K562 (cell line): ENCODE data around the gene ACTN4. TPM values are rescaled to one million over a fixed set of nuclear protein-coding genes. Genes with fewer than 3 reads are reported as not detected.
A peak's percentile ranks its signal among the peaks of the same experiment; 100 is the strongest.

Experiments
- ETV6 ChIP-seq, 3 experiments: fragments of 150-350 bp in 1 of 3; sonication (generic) in 1 of 3; formaldehyde crosslinking in 1 of 3; IDR thresholded peaks; 2 replicates each; pipeline versions ENCODE4 v1.6.1 to v1.8.0; 2014 to 2022; ENCODE audit warnings: borderline replicate concordance in 2 of 3, low read depth in 2 of 3, antibody characterized with exemption in 1 of 3, low read length in 1 of 3, mild to moderate bottlenecking in 1 of 3, missing genetic modification reagents in 1 of 3
- HMGN3 ChIP-seq: IDR thresholded peaks from 2 replicates; pipeline ENCODE4 v1.6.1; 2011; ENCODE audit warnings: borderline replicate concordance, low read depth, mild to moderate bottlenecking, mixed read lengths, low read length; ENCODE audit not compliant: insufficient read length; ENCODE audit errors: extremely low read depth
- MIER1 ChIP-seq: fragments of 450-650 bp; IDR thresholded peaks from 2 replicates; pipeline ENCODE4 v1.6.1; 2016; ENCODE audit warnings: antibody characterized with exemption, mild to moderate bottlenecking, low read depth
- PHF20 ChIP-seq: fragments of 450-650 bp; IDR thresholded peaks from 2 replicates; pipeline ENCODE4 v1.6.1; 2018; ENCODE audit not compliant: partially characterized antibody
- RBBP5 ChIP-seq: fragments of 200-600 bp; sonication (generic); IDR thresholded peaks from 2 replicates; pipeline ENCODE4 v1.6.1; 2012; ENCODE audit warnings: borderline replicate concordance, mild to moderate bottlenecking, low read length, control low read depth, inconsistent platforms; ENCODE audit not compliant: insufficient read depth, poor library complexity, severe bottlenecking
- SAFB ChIP-seq: fragments of 200-400 bp; formaldehyde crosslinking; IDR thresholded peaks from 2 replicates; pipeline ENCODE4 v1.6.1; 2017; ENCODE audit warnings: low read depth, low read length, borderline replicate concordance
- SIN3B ChIP-seq: fragments of 450-650 bp; IDR thresholded peaks from 2 replicates; pipeline ENCODE4 v1.6.1; 2017; ENCODE audit warnings: low read depth, mild to moderate bottlenecking, moderate library complexity
- ZNF121 ChIP-seq: sonication (generic); formaldehyde crosslinking; conservative IDR thresholded peaks from 2 replicates; pipeline ENCODE4 v1.8.0; 2022; ENCODE audit warnings: missing genetic modification reagents
- ZNF140 ChIP-seq: fragments of 250-450 bp; sonication (Bioruptor Pico); IDR thresholded peaks from 2 replicates; pipeline ENCODE4 v1.8.0; 2021; ENCODE audit warnings: moderate library complexity, mild to moderate bottlenecking, inconsistent platforms
- ZNF165 ChIP-seq: fragments of 250-450 bp; sonication (Bioruptor Pico); IDR thresholded peaks from 2 replicates; pipeline ENCODE4 v1.4.0; 2020; ENCODE audit warnings: borderline replicate concordance
- polyA plus RNA-seq, 8 experiments: library from polyadenylated mRNA; depleted of rRNA in 4 of 8; stranded (reverse) in 5 of 8; unstranded in 3 of 8; fragments of >200 nt; fragmentation: Nextera tagmentation in 2 of 8; fragmentation: Illumina TruSeq in 1 of 8; extraction: Ambion mirVana in 2 of 8; extraction: Trizol in 1 of 8; gene quantifications; 2 replicates each; pipeline versions ENCODE4 v1.2.1 to v1.2.3, GENCODE V29; 2011 to 2014; ENCODE audit warnings: inconsistent platforms in 1 of 8, missing spikeins in 1 of 8
- total RNA-seq, 7 experiments: library from RNA; depleted of rRNA in 6 of 7; stranded (reverse); fragments of >200 nt in 6 of 7; fragmentation: Illumina TruSeq in 2 of 7; extraction: Trizol in 2 of 7; gene quantifications; 2 replicates each; pipeline versions ENCODE4 v1.2.1 to v1.2.3, GENCODE V29; 2011 to 2021; ENCODE audit warnings: low replicate concordance in 1 of 7
- TF ChIP-seq, protein P1 (sequence below): fragments of 250-450 bp; sonication (Bioruptor Pico); IDR thresholded peaks from 2 replicates; pipeline ENCODE4 v1.4.0; 2020; ENCODE audit warnings: borderline replicate concordance
- TF ChIP-seq, protein P2 (sequence below), 2 experiments: fragments of 450-650 bp in 1 of 2; sonication (generic) in 1 of 2; formaldehyde crosslinking in 1 of 2; IDR thresholded peaks; 2 replicates each; pipeline versions ENCODE4 v1.7.1 to v1.9.0; 2016 to 2022; ENCODE audit warnings: inconsistent platforms in 1 of 2, mild to moderate bottlenecking in 1 of 2, missing genetic modification reagents in 1 of 2
- TF ChIP-seq, protein P3 (sequence below): sonication (generic); formaldehyde crosslinking; IDR thresholded peaks from 2 replicates; pipeline ENCODE4 v1.5.0; 2020; ENCODE audit warnings: missing genetic modification reagents

Gene ACTN4
- total and polyA plus RNA-seq, 9 of the 15 experiments (the other 6 are each of a cell fraction or from before 2014, with no cell fraction given): 3.1 to 385 (median 125) TPM

DNA sequence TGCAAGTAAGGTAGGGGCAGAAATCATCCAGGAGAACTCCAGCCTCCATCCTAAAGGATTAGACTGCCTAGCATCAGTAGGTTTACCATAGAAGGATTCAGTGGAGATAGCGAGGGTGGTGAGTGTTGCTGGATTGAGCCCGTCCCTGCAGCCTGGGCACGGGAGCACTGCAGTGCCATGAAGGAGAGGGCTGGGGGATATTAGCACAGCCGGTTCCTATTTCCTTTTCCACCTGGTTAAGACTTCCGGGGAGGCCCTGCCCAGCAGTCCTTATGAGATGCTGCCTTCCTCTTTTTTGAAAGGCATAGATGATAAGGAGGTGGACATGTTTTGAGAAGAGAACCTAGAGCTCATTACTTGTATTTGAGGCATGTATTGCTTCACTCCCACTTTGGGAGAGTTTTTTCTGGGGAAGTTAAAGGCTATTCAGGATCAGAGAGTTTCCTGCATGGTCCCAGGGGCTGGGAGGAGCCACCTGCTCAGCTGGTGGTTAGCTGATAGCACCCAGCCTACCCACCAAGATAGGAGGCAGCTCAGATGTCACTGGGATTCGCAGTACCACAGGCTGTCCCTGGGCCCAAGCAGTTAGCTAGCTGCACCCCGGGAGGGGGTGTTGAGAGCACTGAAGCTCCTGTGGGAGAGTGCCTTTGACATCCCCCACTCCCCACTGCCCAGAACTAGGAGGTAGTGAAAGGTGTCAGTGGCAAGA lies 17.2 kb downstream of the ACTN4 start (continued):
- TF ChIP-seq, protein P1, sequence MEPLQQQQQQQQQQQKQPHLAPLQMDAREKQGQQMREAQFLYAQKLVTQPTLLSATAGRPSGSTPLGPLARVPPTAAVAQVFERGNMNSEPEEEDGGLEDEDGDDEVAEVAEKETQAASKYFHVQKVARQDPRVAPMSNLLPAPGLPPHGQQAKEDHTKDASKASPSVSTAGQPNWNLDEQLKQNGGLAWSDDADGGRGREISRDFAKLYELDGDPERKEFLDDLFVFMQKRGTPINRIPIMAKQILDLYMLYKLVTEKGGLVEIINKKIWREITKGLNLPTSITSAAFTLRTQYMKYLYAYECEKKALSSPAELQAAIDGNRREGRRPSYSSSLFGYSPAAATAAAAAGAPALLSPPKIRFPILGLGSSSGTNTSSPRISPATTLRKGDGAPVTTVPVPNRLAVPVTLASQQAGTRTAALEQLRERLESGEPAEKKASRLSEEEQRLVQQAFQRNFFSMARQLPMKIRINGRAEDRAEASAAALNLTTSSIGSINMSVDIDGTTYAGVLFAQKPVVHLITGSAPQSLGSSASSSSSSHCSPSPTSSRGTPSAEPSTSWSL (CRISPR knock-in tag): no peak
- TF ChIP-seq ZNF165 (CRISPR knock-in tag): no peak
- no peak for TF ChIP-seq SIN3B
- TF ChIP-seq PHF20: no peak
- TF ChIP-seq RBBP5: no peak
- no peak for TF ChIP-seq SAFB
- TF ChIP-seq MIER1: no peak
- TF ChIP-seq, protein P2, sequence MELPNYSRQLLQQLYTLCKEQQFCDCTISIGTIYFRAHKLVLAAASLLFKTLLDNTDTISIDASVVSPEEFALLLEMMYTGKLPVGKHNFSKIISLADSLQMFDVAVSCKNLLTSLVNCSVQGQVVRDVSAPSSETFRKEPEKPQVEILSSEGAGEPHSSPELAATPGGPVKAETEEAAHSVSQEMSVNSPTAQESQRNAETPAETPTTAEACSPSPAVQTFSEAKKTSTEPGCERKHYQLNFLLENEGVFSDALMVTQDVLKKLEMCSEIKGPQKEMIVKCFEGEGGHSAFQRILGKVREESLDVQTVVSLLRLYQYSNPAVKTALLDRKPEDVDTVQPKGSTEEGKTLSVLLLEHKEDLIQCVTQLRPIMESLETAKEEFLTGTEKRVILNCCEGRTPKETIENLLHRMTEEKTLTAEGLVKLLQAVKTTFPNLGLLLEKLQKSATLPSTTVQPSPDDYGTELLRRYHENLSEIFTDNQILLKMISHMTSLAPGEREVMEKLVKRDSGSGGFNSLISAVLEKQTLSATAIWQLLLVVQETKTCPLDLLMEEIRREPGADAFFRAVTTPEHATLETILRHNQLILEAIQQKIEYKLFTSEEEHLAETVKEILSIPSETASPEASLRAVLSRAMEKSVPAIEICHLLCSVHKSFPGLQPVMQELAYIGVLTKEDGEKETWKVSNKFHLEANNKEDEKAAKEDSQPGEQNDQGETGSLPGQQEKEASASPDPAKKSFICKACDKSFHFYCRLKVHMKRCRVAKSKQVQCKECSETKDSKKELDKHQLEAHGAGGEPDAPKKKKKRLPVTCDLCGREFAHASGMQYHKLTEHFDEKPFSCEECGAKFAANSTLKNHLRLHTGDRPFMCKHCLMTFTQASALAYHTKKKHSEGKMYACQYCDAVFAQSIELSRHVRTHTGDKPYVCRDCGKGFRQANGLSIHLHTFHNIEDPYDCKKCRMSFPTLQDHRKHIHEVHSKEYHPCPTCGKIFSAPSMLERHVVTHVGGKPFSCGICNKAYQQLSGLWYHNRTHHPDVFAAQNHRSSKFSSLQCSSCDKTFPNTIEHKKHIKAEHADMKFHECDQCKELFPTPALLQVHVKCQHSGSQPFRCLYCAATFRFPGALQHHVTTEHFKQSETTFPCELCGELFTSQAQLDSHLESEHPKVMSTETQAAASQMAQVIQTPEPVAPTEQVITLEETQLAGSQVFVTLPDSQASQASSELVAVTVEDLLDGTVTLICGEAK (IDR thresholded peaks at IDR 0.05): peak; percentile 68; the same call in 1 of the 2 replicates
- TF ChIP-seq, protein P2 (CRISPR knock-in tag; IDR thresholded peaks at IDR 0.05): no peak
- TF ChIP-seq HMGN3: no peak
- no peak for TF ChIP-seq ZNF140 (CRISPR knock-in tag)
- peak in 1 of 2 experiments; percentile 83; a peak in 2 of 4 replicates for TF ChIP-seq ETV6 (IDR thresholded peaks at IDR 0.05; ENCODE audit: borderline replicate concordance in 1 of 2, low read depth in 2 of 2, low read length in 1 of 2)
- no peak for TF ChIP-seq ETV6 (CRISPR knock-in tag; IDR thresholded peaks at IDR 0.05; ENCODE audit: borderline replicate concordance)
- no peak for TF ChIP-seq ZNF121 (CRISPR knock-in tag)
- TF ChIP-seq, protein P3, sequence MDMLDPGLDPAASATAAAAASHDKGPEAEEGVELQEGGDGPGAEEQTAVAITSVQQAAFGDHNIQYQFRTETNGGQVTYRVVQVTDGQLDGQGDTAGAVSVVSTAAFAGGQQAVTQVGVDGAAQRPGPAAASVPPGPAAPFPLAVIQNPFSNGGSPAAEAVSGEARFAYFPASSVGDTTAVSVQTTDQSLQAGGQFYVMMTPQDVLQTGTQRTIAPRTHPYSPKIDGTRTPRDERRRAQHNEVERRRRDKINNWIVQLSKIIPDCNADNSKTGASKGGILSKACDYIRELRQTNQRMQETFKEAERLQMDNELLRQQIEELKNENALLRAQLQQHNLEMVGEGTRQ (CRISPR knock-in tag): no peak
